Stimulated activated CD4-positive, alpha-beta T cell treated with anti-CD3 and anti-CD28 coated beads, TNF-alpha, amount 100 ng/mL, for 1 hour (primary cell): ENCODE results near the gene ABHD17C.
"Not testable (repeated sequence)": the region's sequence is repeated elsewhere in the genome, so short reads cannot be mapped to it uniquely, and the experiment has no call there.

Experiments
- DNase-seq, 3 donors: peaks; one replicate each; pipeline ENCODE4 v3.0.0-alpha.2; 2020; ENCODE audit warnings: low read depth in 3 of 3, low spot score in 1 of 3

The ABHD17C gene

GRCh38 chr15:80695099-80695910 is at the start of gene ABHD17C:
TSS of gene ABHD17C (plus strand) at chr15:80695310. CDS start at chr15:80695430, 120 bp downstream.
- peak in 1 of 3 donors; percentile 36 for DNase-seq

- no peak for DNase-seq
Measured at GRCh38 chr15:80645494-80646065, 49.5 kb upstream of the ABHD17C start.

GRCh38 chr15:80647424-80647823 is 47.7 kb upstream of the ABHD17C start:
- not testable (repeated sequence) for DNase-seq

- DNase-seq = no peak
Measured at GRCh38 chr15:80654299-80654698, 40.8 kb upstream of the ABHD17C start.

GRCh38 chr15:80659375-80659774 is 35.7 kb upstream of the ABHD17C start:
- no peak for DNase-seq

GRCh38 chr15:80660119-80660518 is 35.0 kb upstream of the ABHD17C start:
- DNase-seq = no peak

GRCh38 chr15:80662129-80662528 is 33.0 kb upstream of the ABHD17C start:
- no peak for DNase-seq

GRCh38 chr15:80662757-80663553 is 32.2 kb upstream of the ABHD17C start:
- DNase-seq = no peak

- DNase-seq = no peak
Measured at GRCh38 chr15:80665151-80665550, 30.0 kb upstream of the ABHD17C start.

GRCh38 chr15:80667936-80668335 is 27.2 kb upstream of the ABHD17C start:
- DNase-seq = no peak

- DNase-seq = no peak
Measured at GRCh38 chr15:80668546-80669236, 26.4 kb upstream of the ABHD17C start.

- no peak for DNase-seq
Measured at GRCh38 chr15:80669663-80670273, 25.3 kb upstream of the ABHD17C start.

- DNase-seq = no peak
Measured at GRCh38 chr15:80673561-80674244, 21.4 kb upstream of the ABHD17C start.

GRCh38 chr15:80674245-80674614 is 20.9 kb upstream of the ABHD17C start:
- no peak for DNase-seq

GRCh38 chr15:80677041-80677440 is 18.1 kb upstream of the ABHD17C start:
- DNase-seq = no peak

- DNase-seq = no peak
Measured at GRCh38 chr15:80679167-80679803, 15.8 kb upstream of the ABHD17C start.

- DNase-seq = no peak
Measured at GRCh38 chr15:80679804-80680175, 15.3 kb upstream of the ABHD17C start.

GRCh38 chr15:80682201-80682600 is 12.9 kb upstream of the ABHD17C start:
- no peak for DNase-seq

GRCh38 chr15:80684697-80685096 is 10.4 kb upstream of the ABHD17C start:
- no peak for DNase-seq

GRCh38 chr15:80685628-80686027 is 9.5 kb upstream of the ABHD17C start:
- no peak for DNase-seq
